ENCODE data around the gene OR52A1. TPM values are rescaled to one million over a fixed set of nuclear protein-coding genes. Genes with fewer than 3 reads are reported as not detected.
"Not testable (repeated sequence)": the region's sequence is repeated elsewhere in the genome, so short reads cannot be mapped to it uniquely, and the experiment has no call there.

OR52A1 gene
- total RNA-seq, 4 donors from 2014 or later: not detected

- no peak for TF ChIP-seq CTCF (IDR thresholded peaks at IDR 0.05)
- DNase-seq (ENCODE audit: low spot score): no peak
- ATAC-seq (ENCODE audit: low FRiP score): no peak
These were observed 5.2 kb upstream of the OR52A1 start for GRCh38 chr11:5159806-5160205.

- DNase-seq (ENCODE audit: low spot score): no peak
- ATAC-seq (ENCODE audit: low FRiP score): no peak
- TF ChIP-seq CTCF (IDR thresholded peaks at IDR 0.05): no peak
These were observed 754 bp downstream of the OR52A1 start for GRCh38 chr11:5153574-5154431.

GRCh38 chr11:5151713-5152153 lies 2.8 kb downstream of the OR52A1 start:
- DNase-seq (ENCODE audit: low spot score): no peak
- no peak for TF ChIP-seq CTCF (IDR thresholded peaks at IDR 0.05)
- ATAC-seq (ENCODE audit: low FRiP score): no peak

GRCh38 chr11:5144206-5144605 lies 10.4 kb downstream of the OR52A1 start:
- DNase-seq (ENCODE audit: low spot score); ATAC-seq (ENCODE audit: low FRiP score): not testable (repeated sequence)

GRCh38 chr11:5137996-5138395 lies 16.6 kb downstream of the OR52A1 start, which contains the start of gene OR52A5:
Gene OR52A5 (minus strand): TSS chr11:5138356. CDS start chr11:5132642, 5,714 bp downstream.
- ATAC-seq (ENCODE audit: low FRiP score): no peak
- no peak for DNase-seq (ENCODE audit: low spot score)
- no peak for TF ChIP-seq CTCF (IDR thresholded peaks at IDR 0.05)

- no peak for DNase-seq (ENCODE audit: low spot score)
- no peak for ATAC-seq (ENCODE audit: low FRiP score)
- TF ChIP-seq CTCF (IDR thresholded peaks at IDR 0.05): no peak
These were observed 17.5 kb downstream of the OR52A1 start for GRCh38 chr11:5137014-5137413.

GRCh38 chr11:5136261-5136660 lies 18.3 kb downstream of the OR52A1 start:
- ATAC-seq (ENCODE audit: low FRiP score) (no peak), DNase-seq (ENCODE audit: low spot score) (no peak)
- no peak for TF ChIP-seq CTCF (IDR thresholded peaks at IDR 0.05)
